NB4 (cell line): ENCODE measurements around the gene RPL19.

Experiments
- POLR2A ChIP-seq: IDR thresholded peaks from 2 replicates; pipeline ENCODE4 v1.6.1; 2011; ENCODE audit warnings: mild to moderate bottlenecking; ENCODE audit not compliant: insufficient read length; ENCODE audit errors: extremely low read depth
- TF ChIP-seq, protein P1 (sequence below): IDR thresholded peaks from one replicate; pipeline ENCODE4 v1.5.1; 2012; ENCODE audit warnings: low read depth, low read length

DNA sequence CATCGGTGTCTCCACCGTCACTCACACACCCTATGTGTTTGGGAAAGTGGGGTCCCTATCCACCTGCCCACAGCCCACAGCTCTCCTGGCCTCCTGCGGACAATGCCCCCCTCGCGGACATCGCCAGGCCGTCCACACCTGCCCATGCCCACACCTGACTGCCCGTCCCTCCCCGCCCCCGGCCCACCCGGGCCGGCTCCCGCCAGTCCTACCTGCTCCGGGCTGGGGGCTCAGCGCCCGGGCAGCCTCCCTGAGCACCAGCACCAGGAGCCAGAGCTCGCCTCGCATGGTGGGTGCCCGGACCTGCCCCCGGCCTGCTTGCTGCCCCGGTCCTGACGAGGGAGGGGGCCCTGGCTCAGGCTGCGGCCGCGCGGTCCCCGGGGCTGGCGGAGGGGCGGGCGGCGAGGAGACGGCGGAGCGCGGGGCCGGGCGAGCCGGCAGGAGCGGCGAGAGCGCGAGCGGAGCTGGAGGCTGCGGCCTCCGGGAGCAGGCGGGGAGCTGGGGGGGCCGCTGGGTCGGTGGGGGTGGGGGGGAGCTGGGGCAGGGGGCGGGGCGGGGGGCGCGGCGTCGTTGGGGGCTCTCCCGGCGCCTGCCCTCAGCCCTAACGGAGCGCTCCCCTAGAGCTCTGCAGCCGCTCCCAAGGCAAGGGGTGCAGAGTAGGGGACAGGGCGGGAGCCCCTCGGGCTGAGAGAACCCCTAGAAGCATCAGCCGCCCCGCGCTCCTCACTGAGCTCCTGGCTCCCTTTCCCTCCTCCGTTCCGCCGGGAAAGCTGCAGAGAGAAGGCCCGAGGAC is 48.7 kb upstream of the RPL19 start, which contains the start of gene PLXDC1:
- TF ChIP-seq, protein P1, sequence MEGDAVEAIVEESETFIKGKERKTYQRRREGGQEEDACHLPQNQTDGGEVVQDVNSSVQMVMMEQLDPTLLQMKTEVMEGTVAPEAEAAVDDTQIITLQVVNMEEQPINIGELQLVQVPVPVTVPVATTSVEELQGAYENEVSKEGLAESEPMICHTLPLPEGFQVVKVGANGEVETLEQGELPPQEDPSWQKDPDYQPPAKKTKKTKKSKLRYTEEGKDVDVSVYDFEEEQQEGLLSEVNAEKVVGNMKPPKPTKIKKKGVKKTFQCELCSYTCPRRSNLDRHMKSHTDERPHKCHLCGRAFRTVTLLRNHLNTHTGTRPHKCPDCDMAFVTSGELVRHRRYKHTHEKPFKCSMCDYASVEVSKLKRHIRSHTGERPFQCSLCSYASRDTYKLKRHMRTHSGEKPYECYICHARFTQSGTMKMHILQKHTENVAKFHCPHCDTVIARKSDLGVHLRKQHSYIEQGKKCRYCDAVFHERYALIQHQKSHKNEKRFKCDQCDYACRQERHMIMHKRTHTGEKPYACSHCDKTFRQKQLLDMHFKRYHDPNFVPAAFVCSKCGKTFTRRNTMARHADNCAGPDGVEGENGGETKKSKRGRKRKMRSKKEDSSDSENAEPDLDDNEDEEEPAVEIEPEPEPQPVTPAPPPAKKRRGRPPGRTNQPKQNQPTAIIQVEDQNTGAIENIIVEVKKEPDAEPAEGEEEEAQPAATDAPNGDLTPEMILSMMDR: no peak
- no peak for TF ChIP-seq POLR2A
